Sigmoid colon (tissue), 4 donors: Measurements from ENCODE around the gene CATSPER2.
"Not testable (repeated sequence)": the region's sequence is repeated elsewhere in the genome, so short reads cannot be mapped to it uniquely, and the experiment has no call there.

Experiments
- EP300 ChIP-seq, 4 donors: sonication (generic); formaldehyde crosslinking; IDR thresholded peaks; one replicate each; pipeline ENCODE4 v1.6.1; 2017; ENCODE audit warnings: antibody characterized with exemption in 4 of 4
- POLR2A ChIP-seq, 2 donors: fragments of 450-650 bp; IDR thresholded peaks; one replicate each; pipeline ENCODE4 v1.6.1; 2016; ENCODE audit warnings: antibody characterized with exemption in 2 of 2, mild to moderate bottlenecking in 2 of 2, moderate library complexity in 2 of 2
- POLR2AphosphoS5 ChIP-seq, 4 donors: sonication (generic); formaldehyde crosslinking; IDR thresholded peaks; one replicate each; pipeline ENCODE4 v1.6.1; 2017; ENCODE audit warnings: antibody characterized with exemption in 4 of 4
- TF ChIP-seq, protein P1 (sequence below), 4 experiments: fragments of 450-650 bp in 3 of 4; fragments of 200-600 bp in 1 of 4; IDR thresholded peaks; one replicate each; pipeline ENCODE4 v1.5.1; 2016 to 2019; ENCODE audit warnings: antibody characterized with exemption in 4 of 4, mild to moderate bottlenecking in 3 of 4, moderate library complexity in 2 of 4

DNA sequence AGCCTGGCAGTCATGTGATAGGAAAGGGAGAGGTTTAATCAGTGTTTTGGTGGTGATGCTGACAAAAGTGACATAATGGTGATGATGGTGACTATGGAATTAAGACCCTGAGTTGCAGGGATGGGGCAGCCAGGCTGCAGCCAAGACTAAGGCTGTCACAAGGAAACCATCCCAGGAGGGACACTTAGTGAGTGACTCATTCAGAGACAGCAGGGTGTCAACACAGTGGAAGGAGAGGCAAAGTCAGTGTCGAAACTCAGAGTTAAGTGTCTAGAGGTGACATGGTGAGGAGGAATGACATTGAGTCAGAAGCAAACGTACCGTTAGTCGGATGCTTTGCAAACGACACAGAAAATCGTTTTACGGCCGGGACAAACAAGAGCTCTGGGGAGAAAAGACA, 14.7 kb upstream of the CATSPER2 start:
- not testable (repeated sequence) for TF ChIP-seq POLR2A, EP300, POLR2AphosphoS5 (IDR thresholded peaks at IDR 0.05)
- TF ChIP-seq, protein P1, sequence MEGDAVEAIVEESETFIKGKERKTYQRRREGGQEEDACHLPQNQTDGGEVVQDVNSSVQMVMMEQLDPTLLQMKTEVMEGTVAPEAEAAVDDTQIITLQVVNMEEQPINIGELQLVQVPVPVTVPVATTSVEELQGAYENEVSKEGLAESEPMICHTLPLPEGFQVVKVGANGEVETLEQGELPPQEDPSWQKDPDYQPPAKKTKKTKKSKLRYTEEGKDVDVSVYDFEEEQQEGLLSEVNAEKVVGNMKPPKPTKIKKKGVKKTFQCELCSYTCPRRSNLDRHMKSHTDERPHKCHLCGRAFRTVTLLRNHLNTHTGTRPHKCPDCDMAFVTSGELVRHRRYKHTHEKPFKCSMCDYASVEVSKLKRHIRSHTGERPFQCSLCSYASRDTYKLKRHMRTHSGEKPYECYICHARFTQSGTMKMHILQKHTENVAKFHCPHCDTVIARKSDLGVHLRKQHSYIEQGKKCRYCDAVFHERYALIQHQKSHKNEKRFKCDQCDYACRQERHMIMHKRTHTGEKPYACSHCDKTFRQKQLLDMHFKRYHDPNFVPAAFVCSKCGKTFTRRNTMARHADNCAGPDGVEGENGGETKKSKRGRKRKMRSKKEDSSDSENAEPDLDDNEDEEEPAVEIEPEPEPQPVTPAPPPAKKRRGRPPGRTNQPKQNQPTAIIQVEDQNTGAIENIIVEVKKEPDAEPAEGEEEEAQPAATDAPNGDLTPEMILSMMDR (IDR thresholded peaks at IDR 0.05) = not testable (repeated sequence)
